ENCODE measurements around the gene GABRA5. TPM values are rescaled to one million over a fixed set of nuclear protein-coding genes. Genes with fewer than 3 reads are reported as not detected.

Gene GABRA5
- total and polyA plus RNA-seq, 2 experiments from 2014 or later, result 11.5 to 25.9 TPM

GRCh38 chr15:26831951-26832350, 34.9 kb upstream of the GABRA5 start:
- Mint-ChIP-seq H3K9me3 (peaks cover 18% of the 10 kb centered on the region), H3K36me3 (ENCODE audit: low read depth) (peaks cover 7% of the 10 kb centered on the region; the same call in 2 of the 3 replicates), H3K4me3 (peak overlapping the region; percentile 62), H3K4me1 (peaks cover 5% of the 10 kb centered on the region; the same call in 2 of the 3 replicates), H3K27me3 (ENCODE audit: insufficient read depth, low read depth, poor library complexity) (peaks cover 3% of the 10 kb centered on the region), H3K27ac (no peak overlapping the region)
- DNase-seq (ENCODE audit: low spot score) (no peak), ATAC-seq (peak; percentile 77)
- Histone ChIP-seq H3K4me1 (ENCODE audit: insufficient read depth) (no peaks in the 10 kb centered on the region), H3K79me2 (replicated peaks; ENCODE audit: insufficient read depth) (no peaks in the 10 kb centered on the region), H3F3A (replicated peaks; ENCODE audit: low read depth) (no peaks in the 10 kb centered on the region), H4K20me1 (replicated peaks; ENCODE audit: insufficient read depth) (no peaks in the 10 kb centered on the region), H3K9me2 (ENCODE audit: insufficient read depth) (no peaks in the 10 kb centered on the region), H3K4me2 (no peak overlapping the region), H3K27ac (ENCODE audit: low read depth) (no peak overlapping the region), H3K27me3 (ENCODE audit: insufficient read depth) (no peaks in the 10 kb centered on the region), H2AFZ (no peak overlapping the region), H3K36me3 (ENCODE audit: insufficient read depth) (no peaks in the 10 kb centered on the region), H3K4me3 (no peak overlapping the region)
- TF ChIP-seq ZNF462 (CRISPR knock-in tag; IDR thresholded peaks at IDR 0.05), result no peak
- no peak for TF ChIP-seq STAT1 (IDR thresholded peaks at IDR 0.05; ENCODE audit: unreplicated experiment)
- TF ChIP-seq EZH2phosphoT487 (IDR thresholded peaks at IDR 0.05; ENCODE audit: unreplicated experiment), result no peak

GRCh38 chr15:26838742-26839460, 28.0 kb upstream of the GABRA5 start:
- Mint-ChIP-seq H3K27me3 (ENCODE audit: insufficient read depth, low read depth, poor library complexity) (peaks cover 11% of the 10 kb centered on the region), H3K4me3 (peak overlapping the region; percentile 65), H3K9me3 (peaks cover 18% of the 10 kb centered on the region), H3K27ac (no peak overlapping the region), H3K4me1 (peaks cover 30% of the 10 kb centered on the region), H3K36me3 (ENCODE audit: low read depth) (peaks cover 16% of the 10 kb centered on the region; the same call in 2 of the 3 replicates)
- H3K27me3 ChIP-seq (ENCODE audit: insufficient read depth), result no peaks in the 10 kb centered on the region
- peak; percentile 90 for ATAC-seq
- H3K79me2 ChIP-seq (replicated peaks; ENCODE audit: insufficient read depth), result no peaks in the 10 kb centered on the region
- H3F3A ChIP-seq (replicated peaks; ENCODE audit: low read depth), result no peaks in the 10 kb centered on the region
- H3K27ac ChIP-seq (ENCODE audit: low read depth), result no peak overlapping the region
- no peaks in the 10 kb centered on the region for H3K9me2 ChIP-seq (ENCODE audit: insufficient read depth)
- H3K4me1 ChIP-seq (ENCODE audit: insufficient read depth), result peaks cover 23% of the 10 kb centered on the region
- H4K20me1 ChIP-seq (replicated peaks; ENCODE audit: insufficient read depth), result no peaks in the 10 kb centered on the region
- peak overlapping the region; percentile 93 for H2AFZ ChIP-seq
- peak overlapping the region; percentile 72 for H3K4me2 ChIP-seq
- no peaks in the 10 kb centered on the region for H3K36me3 ChIP-seq (ENCODE audit: insufficient read depth)
- peak; percentile 85 for DNase-seq (ENCODE audit: low spot score)
- peak overlapping the region; percentile 48 for H3K4me3 ChIP-seq
- 0 out of 2 replicates have a peak, but pooled peaks have one; percentile 45 for TF ChIP-seq ZNF462 (CRISPR knock-in tag; IDR thresholded peaks at IDR 0.05)

Data from GM23338 (cell line).